Measurements from ENCODE around the gene NR1D1. TPM values are rescaled to one million over a fixed set of nuclear protein-coding genes. Genes with fewer than 3 reads are reported as not detected.

Gene NR1D1
- total RNA-seq, 3 donors from 2014 or later, result 8.8 to 10.5 (median 9.2) TPM

DNA sequence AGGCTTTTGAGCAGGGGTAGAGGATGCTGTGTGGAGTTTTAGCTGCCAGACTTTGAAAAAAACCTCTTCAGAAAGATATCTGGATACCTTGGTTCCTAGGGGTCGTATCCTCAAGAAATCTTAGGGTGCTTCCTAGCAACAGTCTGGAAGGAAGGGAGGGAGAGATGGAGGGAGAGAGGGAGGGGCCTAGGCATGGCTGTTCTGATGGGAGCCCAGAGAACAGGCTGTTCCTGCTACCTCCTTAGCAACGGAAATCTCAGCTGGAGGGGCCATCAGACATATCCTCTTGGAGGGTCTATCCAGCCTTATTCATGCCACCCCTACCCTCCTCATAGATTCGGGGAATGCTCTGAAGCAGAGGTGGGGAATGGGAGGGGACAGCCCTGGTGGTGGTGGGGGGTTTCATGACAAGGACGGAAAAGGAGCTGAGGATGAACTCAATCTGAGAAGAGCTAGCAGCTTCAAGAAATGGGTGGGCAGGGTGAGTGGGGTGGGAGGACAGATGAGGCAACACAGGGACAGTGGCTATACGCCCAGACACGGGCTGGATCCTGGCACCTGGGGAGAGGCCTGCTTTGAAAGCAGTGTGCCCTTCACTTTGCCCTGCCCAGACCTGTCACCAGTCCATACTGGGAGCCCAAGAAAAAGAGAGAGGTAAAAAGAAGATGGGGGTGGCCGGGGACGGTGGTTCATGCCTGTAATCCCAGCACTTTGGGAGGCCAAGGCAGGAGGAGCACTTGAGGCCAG, 40.5 kb downstream of the NR1D1 start:
- H3K4me1 ChIP-seq, result peaks cover 1 to 9% of the 10 kb centered on the region in 2 donors
- H3K27ac ChIP-seq, result peak overlapping the region in 1 of 2 donors; percentile 43
- DNase-seq (ENCODE audit: low spot score in 2 of 2), result no peak
- intact Hi-C loops (cut with DNase I; ENCODE audit: low total_unique reads), result loop anchor here (10.0 kb wide), 2 partner anchors 55 to 115 kb away; partner anchors contain the start of gene RAPGEFL1
- no peaks in the 10 kb centered on the region for H3K27me3 ChIP-seq
- no peaks in the 10 kb centered on the region for H3K9me3 ChIP-seq
- no peak overlapping the region for H3K4me3 ChIP-seq
- no peaks in the 10 kb centered on the region for H3K36me3 ChIP-seq
- TF ChIP-seq, protein P1, sequence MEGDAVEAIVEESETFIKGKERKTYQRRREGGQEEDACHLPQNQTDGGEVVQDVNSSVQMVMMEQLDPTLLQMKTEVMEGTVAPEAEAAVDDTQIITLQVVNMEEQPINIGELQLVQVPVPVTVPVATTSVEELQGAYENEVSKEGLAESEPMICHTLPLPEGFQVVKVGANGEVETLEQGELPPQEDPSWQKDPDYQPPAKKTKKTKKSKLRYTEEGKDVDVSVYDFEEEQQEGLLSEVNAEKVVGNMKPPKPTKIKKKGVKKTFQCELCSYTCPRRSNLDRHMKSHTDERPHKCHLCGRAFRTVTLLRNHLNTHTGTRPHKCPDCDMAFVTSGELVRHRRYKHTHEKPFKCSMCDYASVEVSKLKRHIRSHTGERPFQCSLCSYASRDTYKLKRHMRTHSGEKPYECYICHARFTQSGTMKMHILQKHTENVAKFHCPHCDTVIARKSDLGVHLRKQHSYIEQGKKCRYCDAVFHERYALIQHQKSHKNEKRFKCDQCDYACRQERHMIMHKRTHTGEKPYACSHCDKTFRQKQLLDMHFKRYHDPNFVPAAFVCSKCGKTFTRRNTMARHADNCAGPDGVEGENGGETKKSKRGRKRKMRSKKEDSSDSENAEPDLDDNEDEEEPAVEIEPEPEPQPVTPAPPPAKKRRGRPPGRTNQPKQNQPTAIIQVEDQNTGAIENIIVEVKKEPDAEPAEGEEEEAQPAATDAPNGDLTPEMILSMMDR (IDR thresholded peaks at IDR 0.05), result no peak
- no peak for TF ChIP-seq POLR2A (IDR thresholded peaks at IDR 0.05)
- no peak for TF ChIP-seq POLR2AphosphoS5 (IDR thresholded peaks at IDR 0.05)

DNA sequence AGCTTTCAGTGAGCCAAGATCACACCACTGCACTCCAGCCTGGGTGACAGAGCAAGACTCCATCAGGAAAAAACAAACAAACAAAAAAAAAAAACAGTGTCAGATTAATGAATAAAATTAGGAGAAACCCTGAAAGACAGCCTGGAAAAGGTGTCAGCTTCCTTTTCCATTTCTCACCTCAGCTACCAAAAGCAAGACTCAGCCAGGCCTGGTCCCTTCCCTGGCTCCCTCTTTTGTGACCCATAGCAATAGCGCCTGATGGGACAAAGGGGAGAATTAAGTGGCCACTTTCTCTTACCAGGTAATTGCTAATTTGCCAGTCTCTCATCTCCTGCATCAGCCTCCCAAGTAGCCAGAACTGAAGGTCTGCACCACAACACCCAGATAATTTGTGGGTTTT, 41.5 kb downstream of the NR1D1 start:
- H3K27ac ChIP-seq, result peak overlapping the region; percentile 64 to 73
- TF ChIP-seq POLR2AphosphoS5 (IDR thresholded peaks at IDR 0.05) (no peak), POLR2A (IDR thresholded peaks at IDR 0.05) (no peak)
- TF ChIP-seq, protein P1 (IDR thresholded peaks at IDR 0.05), result no peak
- H3K36me3 ChIP-seq, result no peaks in the 10 kb centered on the region
- no peaks in the 10 kb centered on the region for H3K9me3 ChIP-seq
- H3K4me3 ChIP-seq, result no peak overlapping the region
- intact Hi-C loops (cut with DNase I; ENCODE audit: low total_unique reads), result loop anchor here (10.0 kb wide), 1 partner anchor 116 kb away; the partner anchor contains the start of gene RAPGEFL1
- H3K27me3 ChIP-seq, result no peaks in the 10 kb centered on the region
- DNase-seq (ENCODE audit: low spot score in 2 of 2), result no peak
- peaks cover 0 to 5% of the 10 kb centered on the region in 2 donors for H3K4me1 ChIP-seq

DNA sequence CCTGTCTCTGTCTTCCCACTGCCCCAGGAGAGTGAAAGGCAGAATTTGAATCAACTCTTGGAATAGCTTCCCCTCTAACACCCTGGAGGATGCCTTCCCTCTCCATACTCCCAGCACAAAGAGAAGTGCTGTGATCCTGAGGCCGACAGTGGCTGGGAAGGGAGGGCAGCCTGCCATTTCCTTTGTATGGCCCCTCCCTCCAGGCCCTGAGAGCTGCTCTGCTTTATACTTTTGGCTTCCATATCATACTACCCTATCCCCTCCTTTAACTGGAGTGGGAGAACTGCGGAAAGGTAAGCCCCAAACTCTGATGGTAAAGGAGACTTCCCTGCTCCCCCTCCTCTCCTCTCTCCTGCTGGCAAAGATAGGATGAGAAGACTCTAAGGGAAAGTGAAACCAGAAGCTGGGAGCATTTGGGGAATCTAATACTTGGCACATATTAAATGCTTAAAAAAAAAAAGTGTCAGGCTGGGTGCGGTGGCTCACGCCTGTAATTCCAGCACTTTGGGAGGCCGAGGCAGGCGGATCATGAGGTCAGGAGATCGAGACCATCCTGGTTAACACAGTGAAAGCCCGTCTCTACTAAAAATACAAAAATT, 42.1 kb downstream of the NR1D1 start:
- DNase-seq (ENCODE audit: low spot score in 2 of 2), result no peak
- intact Hi-C loops (cut with DNase I; ENCODE audit: low total_unique reads), result loop anchor here (10.0 kb wide), 1 partner anchor 117 kb away; the partner anchor contains the start of gene RAPGEFL1
- Histone ChIP-seq H3K4me3 (no peak overlapping the region), H3K36me3 (no peaks in the 10 kb centered on the region), H3K27me3 (no peaks in the 10 kb centered on the region), H3K9me3 (no peaks in the 10 kb centered on the region), H3K4me1 (peaks cover 5 to 10% of the 10 kb centered on the region in 2 donors), H3K27ac (peak overlapping the region; percentile 64 to 73)
- TF ChIP-seq, protein P1 (IDR thresholded peaks at IDR 0.05), result no peak
- TF ChIP-seq POLR2AphosphoS5 (IDR thresholded peaks at IDR 0.05) (no peak), POLR2A (IDR thresholded peaks at IDR 0.05) (no peak)

DNA sequence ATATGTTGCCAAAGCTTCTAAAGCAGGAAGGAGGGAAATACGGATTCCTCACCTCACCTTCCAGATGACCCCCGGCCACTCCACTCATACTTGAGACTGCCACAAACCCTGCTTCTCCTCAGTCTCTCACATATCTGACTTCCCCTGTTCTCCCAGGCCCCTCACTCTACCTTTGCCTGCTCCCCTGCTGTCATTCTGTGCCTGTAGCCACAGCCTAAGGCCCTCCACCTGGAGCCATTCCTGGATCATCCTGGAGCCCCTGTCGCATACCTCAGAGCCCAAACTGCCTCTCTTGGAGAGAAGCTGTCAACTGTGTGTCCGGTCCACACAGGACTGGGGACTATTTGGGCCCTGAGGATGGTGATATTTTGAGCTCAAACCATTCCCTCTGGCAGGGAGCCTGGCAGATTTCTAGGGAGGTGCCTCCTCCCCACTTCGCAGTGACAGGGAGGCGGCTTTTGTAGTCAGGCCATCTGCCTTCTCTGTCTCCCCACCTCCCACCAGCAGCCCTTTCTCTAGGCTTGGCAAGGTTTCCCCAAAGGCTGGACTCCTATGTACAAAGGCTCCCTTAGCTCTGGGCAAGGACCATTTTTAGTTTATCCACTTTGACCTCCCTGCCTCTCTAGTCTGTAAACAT, 43.9 kb downstream of the NR1D1 start:
- no peak for DNase-seq (ENCODE audit: low spot score in 2 of 2)
- TF ChIP-seq, protein P1 (IDR thresholded peaks at IDR 0.05), result no peak
- TF ChIP-seq POLR2A (IDR thresholded peaks at IDR 0.05) (no peak), POLR2AphosphoS5 (IDR thresholded peaks at IDR 0.05) (no peak)
- H3K27ac ChIP-seq, result no peak overlapping the region

More for the DNA sequence above, 43.9 kb downstream of the NR1D1 start:
- no peaks in the 10 kb centered on the region for H3K36me3 ChIP-seq
- peaks cover 7 to 10% of the 10 kb centered on the region in 2 donors for H3K4me1 ChIP-seq
- H3K9me3 ChIP-seq, result no peaks in the 10 kb centered on the region
- H3K4me3 ChIP-seq, result no peak overlapping the region
- intact Hi-C loops (cut with DNase I; ENCODE audit: low total_unique reads), result loop anchor here (10.0 kb wide), 1 partner anchor 118 kb away; the partner anchor contains the start of gene RAPGEFL1
- no peaks in the 10 kb centered on the region for H3K27me3 ChIP-seq

Other genes starting within 250 kb of the NR1D1 start
- gene IKZF3, start 236.3 kb downstream of the NR1D1 start, total RNA-seq, result 1 to 10 TPM; 1.8 to 4.8 (median 2.3) TPM
- not detected for gene ZPBP2, start 232.4 kb downstream of the NR1D1 start, total RNA-seq
- 10 to 100 TPM in 2 of 3 donors, 1 to 10 TPM in 1; 9.1 to 19.0 (median 15.8) TPM for gene GSDMB, start 182.0 kb downstream of the NR1D1 start, total RNA-seq
- gene ORMDL3, start 173.0 kb downstream of the NR1D1 start, total RNA-seq, result 100 to 1,000 TPM in 2 of 3 donors, 10 to 100 TPM in 1; 90.5 to 158 (median 104) TPM
- 1 to 10 TPM in 1 of 3 donors, not detected in 2; 1.2 TPM for gene LRRC3C, start 172.9 kb downstream of the NR1D1 start, total RNA-seq
- 1 to 10 TPM in 1 of 3 donors, under 1 TPM in 1, not detected in 1; 0.44 to 3.4 TPM for gene GSDMA, start 137.6 kb downstream of the NR1D1 start, total RNA-seq
- 10 to 100 TPM; 79.4 to 83.0 (median 81.0) TPM for gene PSMD3, start 119.8 kb downstream of the NR1D1 start, total RNA-seq
- gene CSF3, start 85.1 kb downstream of the NR1D1 start, total RNA-seq, result 10 to 100 TPM in 1 of 3 donors, under 1 TPM in 1, not detected in 1; 0.32 to 13.0 TPM
- gene MED24, start 46.2 kb downstream of the NR1D1 start, total RNA-seq, result 10 to 100 TPM; 50.7 to 74.7 (median 59.7) TPM
- gene THRA, start 37.6 kb downstream of the NR1D1 start, total RNA-seq, result 10 to 100 TPM; 41.6 to 61.0 (median 48.1) TPM
- 10 to 100 TPM; 49.3 to 79.3 (median 78.2) TPM for gene MSL1, start 21.4 kb upstream of the NR1D1 start, total RNA-seq
- 10 to 100 TPM; 57.4 to 67.0 (median 65.1) TPM for gene CASC3, start 39.9 kb upstream of the NR1D1 start, total RNA-seq
- gene RAPGEFL1, start 76.9 kb upstream of the NR1D1 start, total RNA-seq, result 10 to 100 TPM in 1 of 3 donors, 1 to 10 TPM in 2; 3.2 to 10.8 (median 5.0) TPM
- gene WIPF2, start 118.7 kb upstream of the NR1D1 start, total RNA-seq, result 10 to 100 TPM in 2 of 3 donors, 1 to 10 TPM in 1; 8.2 to 12.9 (median 10.8) TPM
- gene CDC6, start 187.3 kb upstream of the NR1D1 start, total RNA-seq, result under 1 TPM; 0.29 to 0.98 (median 0.80) TPM
- gene RARA, start 208.6 kb upstream of the NR1D1 start, total RNA-seq, result 10 to 100 TPM; 14.2 to 31.2 (median 25.2) TPM